HFFc6 (cell line): ENCODE measurements around the gene TRAPPC11. TPM values are rescaled to one million over a fixed set of nuclear protein-coding genes. Genes with fewer than 3 reads are reported as not detected.

Experiments
- DNase-seq: peaks from one replicate; pipeline ENCODE4 v3.0.0-alpha.2; 2018
- H3K27ac Mint-ChIP-seq: 2 replicates; pipeline ENCODE4 v1.8.0; 2020; ENCODE audit warnings: mild to moderate bottlenecking, mixed read lengths
- H3K27me3 Mint-ChIP-seq: 2 replicates; pipeline ENCODE4 v1.8.0; 2021; ENCODE audit warnings: mild to moderate bottlenecking, moderate library complexity, mixed read lengths; ENCODE audit not compliant: insufficient read depth
- H3K36me3 Mint-ChIP-seq: 2 replicates; pipeline ENCODE4 v1.8.0; 2021; ENCODE audit warnings: low read depth, mixed read lengths
- H3K4me1 Mint-ChIP-seq: 2 replicates; pipeline ENCODE4 v1.8.0; 2020; ENCODE audit warnings: low read depth, mixed read lengths
- H3K4me3 Mint-ChIP-seq: 2 replicates; pipeline ENCODE4 v1.8.0; 2020; ENCODE audit warnings: mild to moderate bottlenecking, moderate library complexity, mixed read lengths
- H3K9me3 Mint-ChIP-seq: 2 replicates; pipeline ENCODE4 v1.8.0; 2020; ENCODE audit warnings: mild to moderate bottlenecking, mixed read lengths
- CTCF ChIP-seq: fragments of 200-600 bp; sonication (generic); IDR thresholded peaks from 2 replicates; pipeline ENCODE4 v1.5.0; 2021; ENCODE audit warnings: antibody characterized with exemption, mild to moderate bottlenecking
- total RNA-seq, 6 experiments: library from RNA; stranded (reverse); fragmentation: NEBNext Ultra II Directional; extraction: Animal tissue kit (Norgen Biotek cat#: 25700); gene quantifications; 2 replicates in 1 of 6; 3 replicates in 5 of 6; pipeline ENCODE4 v1.2.3, GENCODE V29; 2021

TRAPPC11 gene
- total RNA-seq, 6 experiments from 2014 or later: 24.8 to 29.5 (median 26.1) TPM

- Mint-ChIP-seq H3K4me1 (no peaks in the 10 kb centered on the region), H3K4me3 (no peak overlapping the region), H3K27ac (no peak overlapping the region), H3K27me3 (peaks cover 2% of the 10 kb centered on the region), H3K36me3 (no peaks in the 10 kb centered on the region), H3K9me3 (no peaks in the 10 kb centered on the region; the same call in 1 of the 2 replicates)
- no peak; the same call in 1 of the 2 replicates for TF ChIP-seq CTCF
- no peak for DNase-seq
Observed at GRCh38 chr4:183758061-183758757, 99.1 kb downstream of the TRAPPC11 start.

- DNase-seq: no peak
- no peak for TF ChIP-seq CTCF
- H3K36me3 Mint-ChIP-seq: no peaks in the 10 kb centered on the region
- H3K9me3 Mint-ChIP-seq: no peaks in the 10 kb centered on the region; the same call in 1 of the 2 replicates
- H3K4me1 Mint-ChIP-seq: no peaks in the 10 kb centered on the region
- H3K27me3 Mint-ChIP-seq: peaks cover 6% of the 10 kb centered on the region
- H3K4me3 Mint-ChIP-seq: no peak overlapping the region
- no peak overlapping the region for H3K27ac Mint-ChIP-seq
Observed at GRCh38 chr4:183758758-183759447, 99.8 kb downstream of the TRAPPC11 start.

- H3K27ac Mint-ChIP-seq: no peak overlapping the region
- no peak for DNase-seq
- H3K4me1 Mint-ChIP-seq: no peaks in the 10 kb centered on the region
- peaks cover 9% of the 10 kb centered on the region for H3K27me3 Mint-ChIP-seq
- no peaks in the 10 kb centered on the region for H3K36me3 Mint-ChIP-seq
- no peak for TF ChIP-seq CTCF
- H3K9me3 Mint-ChIP-seq: no peaks in the 10 kb centered on the region
- H3K4me3 Mint-ChIP-seq: no peak overlapping the region
Observed at GRCh38 chr4:183760326-183760725, 101.2 kb downstream of the TRAPPC11 start.

Other genes starting within 250 kb of the TRAPPC11 start
- 10 to 100 TPM; 11.7 to 15.1 (median 13.6) TPM for gene CDKN2AIP, start 214.7 kb upstream of the TRAPPC11 start, total RNA-seq
- 10 to 100 TPM; 11.0 to 15.8 (median 14.7) TPM for gene ING2, start 154.2 kb upstream of the TRAPPC11 start, total RNA-seq
- gene RWDD4, start 108 bp upstream of the TRAPPC11 start, total RNA-seq: 10 to 100 TPM; 26.3 to 30.9 (median 28.9) TPM
- gene STOX2, start 246.0 kb downstream of the TRAPPC11 start, total RNA-seq: under 1 TPM in 2 of 6 experiments, not detected in 4; 0.07 to 0.17 TPM